ENCODE measurements around the gene COPE.

The COPE gene

GRCh38 chr19:18868380-18869022 is 50.7 kb downstream of the COPE start:
- no peak for TF ChIP-seq CTCF (IDR thresholded peaks at IDR 0.05; ENCODE audit: low read depth, low read length, missing control alignments)
- in situ Hi-C loops (cut with HindIII; ENCODE audit: low sequenced_read_pairs): loop anchor here (25.0 kb wide), 1 partner anchor 381 kb away; no protein-coding TSS in a partner anchor

GRCh38 chr19:18867751-18868150 is 51.4 kb downstream of the COPE start:
- TF ChIP-seq CTCF (IDR thresholded peaks at IDR 0.05; ENCODE audit: low read depth, low read length, missing control alignments): no peak
- DNase-seq (ENCODE audit: low read depth): no peak
- H3K4me3 ChIP-seq (ENCODE audit: low read depth, low read length): no peak overlapping the region
- in situ Hi-C loops (cut with HindIII; ENCODE audit: low sequenced_read_pairs): loop anchor here (25.0 kb wide), 1 partner anchor 380 kb away; no protein-coding TSS in a partner anchor

More at GRCh38 chr19:18868380-18869022, 50.7 kb downstream of the COPE start:
- H3K4me3 ChIP-seq (ENCODE audit: low read depth, low read length): no peak overlapping the region
- no peak for DNase-seq (ENCODE audit: low read depth)

DNA sequence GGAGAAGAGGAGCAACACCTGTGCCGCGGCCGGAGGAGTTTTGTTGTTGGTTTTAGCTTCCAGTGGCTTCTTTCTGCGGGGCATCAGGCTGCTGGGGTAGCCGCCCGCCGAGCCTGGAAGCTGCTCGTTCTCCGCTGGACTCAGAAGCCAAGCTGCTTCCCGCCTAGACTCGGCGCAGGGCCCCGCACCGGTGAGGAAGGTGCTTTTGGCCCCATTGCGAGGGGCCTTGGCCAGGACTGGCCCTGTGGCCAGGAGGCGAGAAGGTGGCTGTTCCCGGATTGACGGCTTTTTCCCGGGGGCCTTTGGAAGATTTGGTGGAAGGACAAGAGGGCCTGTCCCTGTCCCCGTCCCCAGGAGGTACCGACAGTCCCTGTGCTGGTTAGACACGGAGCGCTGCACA is 52.0 kb downstream of the COPE start:
- in situ Hi-C loops (cut with HindIII; ENCODE audit: low sequenced_read_pairs): loop anchor here (25.0 kb wide), 1 partner anchor 380 kb away; no protein-coding TSS in a partner anchor
- no peak overlapping the region for H3K4me3 ChIP-seq (ENCODE audit: low read depth, low read length)
- TF ChIP-seq CTCF (IDR thresholded peaks at IDR 0.05; ENCODE audit: low read depth, low read length, missing control alignments): no peak
- DNase-seq (ENCODE audit: low read depth): no peak

DNA sequence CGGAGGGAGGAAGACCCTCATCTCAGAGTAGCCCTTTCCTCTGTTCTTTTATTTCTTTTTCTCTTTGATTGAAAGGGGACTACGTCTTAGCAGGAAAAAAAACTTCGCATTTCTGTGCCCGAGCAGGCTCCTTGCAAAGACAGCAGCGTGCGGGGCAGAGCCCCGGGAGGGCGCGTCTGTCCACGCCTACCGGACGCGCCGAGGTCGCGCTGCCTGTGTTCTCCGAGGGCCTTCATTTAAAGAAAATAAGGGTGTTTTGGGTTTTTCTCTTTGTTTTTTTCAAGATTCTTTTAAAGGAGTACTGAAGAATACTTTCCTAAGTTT is 52.4 kb downstream of the COPE start:
- in situ Hi-C loops (cut with HindIII; ENCODE audit: low sequenced_read_pairs): loop anchor here (25.0 kb wide), 1 partner anchor 379 kb away; no protein-coding TSS in a partner anchor
- no peak overlapping the region for H3K4me3 ChIP-seq (ENCODE audit: low read depth, low read length)
- TF ChIP-seq CTCF (IDR thresholded peaks at IDR 0.05; ENCODE audit: low read depth, low read length, missing control alignments): no peak
- DNase-seq (ENCODE audit: low read depth): no peak

GRCh38 chr19:18865973-18866799 is 53.0 kb downstream of the COPE start:
- in situ Hi-C loops (cut with HindIII; ENCODE audit: low sequenced_read_pairs): loop anchor here (25.0 kb wide), 1 partner anchor 379 kb away; no protein-coding TSS in a partner anchor
- TF ChIP-seq CTCF (IDR thresholded peaks at IDR 0.05; ENCODE audit: low read depth, low read length, missing control alignments): peak; percentile 99
- DNase-seq (ENCODE audit: low read depth): no peak
- H3K4me3 ChIP-seq (ENCODE audit: low read depth, low read length): no peak overlapping the region

DNA sequence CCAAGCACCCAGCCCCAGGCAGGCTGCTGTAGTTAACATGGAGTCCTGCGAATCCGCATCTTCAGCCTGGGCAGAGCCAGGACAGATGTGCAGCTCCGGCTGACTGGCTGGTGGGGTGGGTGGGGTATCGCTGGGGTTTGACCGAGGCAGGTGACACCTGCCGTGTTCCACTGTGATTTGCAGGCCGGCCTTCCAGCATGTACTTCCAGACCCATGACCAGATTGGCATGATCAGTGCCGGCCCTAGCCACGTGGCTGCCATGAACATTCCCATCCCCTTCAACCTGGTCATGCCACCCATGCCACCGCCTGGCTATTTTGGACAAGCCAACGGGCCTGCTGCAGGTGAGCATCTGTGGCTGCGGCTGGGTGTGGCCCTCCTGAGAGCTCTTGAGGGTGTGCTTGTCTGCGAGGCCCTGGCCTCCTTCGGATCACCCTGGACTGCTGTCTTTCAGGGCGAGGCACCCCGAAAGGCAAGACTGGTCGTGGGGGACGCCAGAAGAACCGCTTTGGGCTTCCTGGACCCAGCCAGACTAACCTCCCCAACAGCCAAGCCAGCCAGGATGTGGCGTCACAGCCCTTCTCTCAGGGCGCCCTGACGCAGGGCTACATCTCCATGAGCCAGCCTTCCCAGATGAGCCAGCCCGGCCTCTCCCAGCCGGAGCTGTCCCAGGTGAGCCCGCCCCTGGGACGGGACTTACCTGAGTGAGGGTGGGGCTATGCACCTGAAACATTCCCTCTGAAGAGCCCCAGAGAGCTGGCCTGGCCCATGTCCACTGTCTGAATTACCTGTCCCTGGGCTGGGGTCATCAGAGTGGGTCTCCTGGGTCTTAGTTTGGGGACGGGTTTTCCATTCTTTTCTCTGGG is 53.8 kb downstream of the COPE start:
- H3K4me3 ChIP-seq (ENCODE audit: low read depth, low read length): no peak overlapping the region
- no peak for DNase-seq (ENCODE audit: low read depth)
- TF ChIP-seq CTCF (IDR thresholded peaks at IDR 0.05; ENCODE audit: low read depth, low read length, missing control alignments): no peak
- in situ Hi-C loops (cut with HindIII; ENCODE audit: low sequenced_read_pairs): loop anchor here (25.0 kb wide), 1 partner anchor 378 kb away; no protein-coding TSS in a partner anchor

All from astrocyte of the cerebellum (primary cell).